Measurements from ENCODE around the gene KIT. TPM values are rescaled to one million over a fixed set of nuclear protein-coding genes. Genes with fewer than 3 reads are reported as not detected.

The KIT gene
- total and polyA plus RNA-seq, 2 experiments from 2014 or later, result 1.1 to 6.7 TPM

GRCh38 chr4:54658252-54659093, 716 bp downstream of the KIT start:
- peaks cover 12% of the 10 kb centered on the region; the same call in 1 of the 2 replicates for H3K27me3 ChIP-seq (replicated peaks; ENCODE audit: insufficient read depth)

DNA sequence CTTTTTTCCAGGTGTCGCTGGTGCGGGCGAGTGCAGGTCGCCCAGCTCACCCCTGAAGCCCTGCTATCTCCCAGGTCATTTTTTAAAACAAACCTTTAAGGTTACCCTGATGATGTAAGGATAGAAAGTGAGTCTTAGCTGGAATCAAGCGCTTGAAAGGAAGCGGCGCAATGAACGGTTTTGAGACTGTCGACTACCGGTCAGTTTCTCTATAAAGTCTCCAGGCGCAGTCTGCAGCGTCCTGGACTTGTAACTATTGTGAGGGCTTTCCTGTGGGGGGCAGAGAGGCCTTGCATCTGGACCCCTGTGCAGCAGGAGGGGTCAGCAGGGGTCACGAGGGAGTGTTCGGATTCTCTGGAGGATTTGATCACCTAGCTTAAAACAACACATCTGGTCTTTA, 1.6 kb downstream of the KIT start:
- Histone ChIP-seq H3K27me3 (replicated peaks; ENCODE audit: insufficient read depth) (peaks cover 12% of the 10 kb centered on the region; the same call in 1 of the 2 replicates), H3K9ac (peak overlapping the region; percentile 46; the same call in 1 of the 2 replicates), H3F3A (ENCODE audit: insufficient read depth) (peaks cover 37% of the 10 kb centered on the region), H3K4me2 (ENCODE audit: unreplicated experiment) (peak overlapping the region; percentile 78), H3K36me3 (ENCODE audit: low read depth) (no peaks in the 10 kb centered on the region), H3K27ac (no peak overlapping the region), H2AFZ (no peak overlapping the region), H3K9me2 (ENCODE audit: insufficient read depth) (no peaks in the 10 kb centered on the region), H3K79me2 (ENCODE audit: insufficient read depth) (no peaks in the 10 kb centered on the region), H3K4me3 (peak overlapping the region; percentile 71), H3K9me3 (ENCODE audit: low read depth) (no peaks in the 10 kb centered on the region), H3K4me1 (ENCODE audit: insufficient read depth) (peaks cover 28% of the 10 kb centered on the region), H4K20me1 (ENCODE audit: insufficient read depth) (no peaks in the 10 kb centered on the region)
- in situ Hi-C loops (cut with MboI), result no loop called here
- no peak for DNase-seq
- no peak for TF ChIP-seq EZH2phosphoT487 (IDR thresholded peaks at IDR 0.05; ENCODE audit: insufficient read depth, low read depth)
- no peak for TF ChIP-seq EZH2 (IDR thresholded peaks at IDR 0.05; ENCODE audit: insufficient read depth, poor library complexity, severe bottlenecking)
- 81% methylated on average over 14 of the region's 14 CpGs for WGBS, 2 experiments (ENCODE audit: low coverage in 1 of 2, low lambda C conversion rate in 2 of 2, missing lambda C conversion rate in 2 of 2)

More at GRCh38 chr4:54658252-54659093, 716 bp downstream of the KIT start:
- Histone ChIP-seq H3K79me2 (ENCODE audit: insufficient read depth) (no peaks in the 10 kb centered on the region), H3K27ac (no peak overlapping the region), H3K9ac (peak overlapping the region; percentile 46), H3K4me2 (ENCODE audit: unreplicated experiment) (peak overlapping the region; percentile 78), H3K36me3 (ENCODE audit: low read depth) (no peaks in the 10 kb centered on the region), H2AFZ (peak overlapping the region; percentile 70), H3K9me2 (ENCODE audit: insufficient read depth) (no peaks in the 10 kb centered on the region), H3K4me1 (ENCODE audit: insufficient read depth) (peaks cover 28% of the 10 kb centered on the region), H3K9me3 (ENCODE audit: low read depth) (no peaks in the 10 kb centered on the region), H4K20me1 (ENCODE audit: insufficient read depth) (no peaks in the 10 kb centered on the region), H3F3A (ENCODE audit: insufficient read depth) (peaks cover 37% of the 10 kb centered on the region), H3K4me3 (peak overlapping the region; percentile 71)
- TF ChIP-seq EZH2phosphoT487 (IDR thresholded peaks at IDR 0.05; ENCODE audit: insufficient read depth, low read depth) (no peak), EZH2 (IDR thresholded peaks at IDR 0.05; ENCODE audit: insufficient read depth, poor library complexity, severe bottlenecking) (no peak)
- 2% methylated on average over 66 to 71 of the region's 81 CpGs for WGBS, 2 experiments (ENCODE audit: low coverage in 1 of 2, low lambda C conversion rate in 2 of 2, missing lambda C conversion rate in 2 of 2)
- in situ Hi-C loops (cut with MboI), result no loop called here
- DNase-seq, result peak; percentile 67

DNA sequence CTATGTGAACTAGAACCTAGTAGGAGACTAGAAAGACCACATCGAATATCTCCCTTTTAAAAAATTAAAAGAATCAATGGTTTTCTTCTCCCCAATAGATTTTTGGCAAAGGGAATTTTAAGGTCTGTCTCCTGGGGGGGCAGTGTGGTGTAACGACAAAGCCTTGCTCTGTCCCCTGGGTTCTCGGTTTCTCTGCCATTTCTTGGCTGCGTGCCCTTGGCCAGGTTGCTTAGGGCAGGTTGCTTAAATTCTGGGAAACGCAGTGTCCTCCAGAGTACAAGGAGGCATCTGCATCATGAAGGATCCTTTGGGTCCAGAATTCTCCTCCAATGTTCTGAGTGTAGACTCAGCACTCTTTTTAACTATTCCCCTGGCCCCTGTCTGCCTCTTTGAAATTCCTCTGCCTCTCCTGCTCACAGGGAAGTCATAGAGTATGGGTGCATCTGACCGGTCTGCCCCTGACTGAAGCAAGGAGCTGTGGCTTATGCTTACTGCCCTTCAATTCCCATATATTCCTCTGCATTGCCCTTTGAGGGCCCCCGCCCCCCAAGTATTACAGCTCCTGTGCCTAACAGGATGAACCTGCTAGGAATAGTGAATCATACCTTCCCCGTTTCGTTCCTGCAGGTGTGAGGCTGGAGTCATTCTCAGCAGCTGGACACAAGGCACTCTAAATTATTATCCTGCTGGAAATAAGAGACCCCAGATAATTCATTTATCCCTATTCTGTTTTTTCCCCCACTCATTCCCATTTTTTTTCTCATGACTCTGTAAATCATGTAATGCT, 2.2 kb downstream of the KIT start:
- Histone ChIP-seq H3K9me3 (ENCODE audit: low read depth) (no peaks in the 10 kb centered on the region), H4K20me1 (ENCODE audit: insufficient read depth) (no peaks in the 10 kb centered on the region), H3K79me2 (ENCODE audit: insufficient read depth) (no peaks in the 10 kb centered on the region), H3K4me2 (ENCODE audit: unreplicated experiment) (peak overlapping the region; percentile 6), H3K9me2 (ENCODE audit: insufficient read depth) (no peaks in the 10 kb centered on the region), H3K27ac (peak overlapping the region; percentile 91), H3K4me3 (no peak overlapping the region), H2AFZ (no peak overlapping the region), H3K36me3 (ENCODE audit: low read depth) (no peaks in the 10 kb centered on the region), H3F3A (ENCODE audit: insufficient read depth) (peaks cover 37% of the 10 kb centered on the region), H3K4me1 (ENCODE audit: insufficient read depth) (peaks cover 28% of the 10 kb centered on the region), H3K9ac (no peak overlapping the region), H3K27me3 (replicated peaks; ENCODE audit: insufficient read depth) (peaks cover 12% of the 10 kb centered on the region; the same call in 1 of the 2 replicates)
- in situ Hi-C loops (cut with MboI), result no loop called here
- WGBS, 2 experiments (ENCODE audit: low coverage in 1 of 2, low lambda C conversion rate in 2 of 2, missing lambda C conversion rate in 2 of 2), result 84 to 85% methylated on average over 9 of the region's 9 CpGs
- TF ChIP-seq EZH2phosphoT487 (IDR thresholded peaks at IDR 0.05; ENCODE audit: insufficient read depth, low read depth) (no peak), EZH2 (IDR thresholded peaks at IDR 0.05; ENCODE audit: insufficient read depth, poor library complexity, severe bottlenecking) (no peak)
- DNase-seq, result no peak

- in situ Hi-C loops (cut with MboI), result no loop called here
- WGBS, 2 experiments (ENCODE audit: low coverage in 1 of 2, low lambda C conversion rate in 2 of 2, missing lambda C conversion rate in 2 of 2), result 45 to 53% methylated on average over 2 of the region's 2 CpGs
- H3F3A ChIP-seq (ENCODE audit: insufficient read depth), result peaks cover 37% of the 10 kb centered on the region
- H3K9ac ChIP-seq, result no peak overlapping the region
- H3K27ac ChIP-seq, result peak overlapping the region; percentile 91
- no peaks in the 10 kb centered on the region for H3K79me2 ChIP-seq (ENCODE audit: insufficient read depth)
- no peaks in the 10 kb centered on the region for H3K36me3 ChIP-seq (ENCODE audit: low read depth)
- peaks cover 12% of the 10 kb centered on the region; the same call in 1 of the 2 replicates for H3K27me3 ChIP-seq (replicated peaks; ENCODE audit: insufficient read depth)
- H4K20me1 ChIP-seq (ENCODE audit: insufficient read depth), result no peaks in the 10 kb centered on the region
- TF ChIP-seq EZH2 (IDR thresholded peaks at IDR 0.05; ENCODE audit: insufficient read depth, poor library complexity, severe bottlenecking), result no peak
- 0 out of 2 replicates have a peak, but pooled peaks have one; percentile 35 for TF ChIP-seq EZH2phosphoT487 (IDR thresholded peaks at IDR 0.05; ENCODE audit: insufficient read depth, low read depth)
- H3K4me2 ChIP-seq (ENCODE audit: unreplicated experiment), result peak overlapping the region; percentile 70
- H3K4me1 ChIP-seq (ENCODE audit: insufficient read depth), result peaks cover 28% of the 10 kb centered on the region
- no peaks in the 10 kb centered on the region for H3K9me2 ChIP-seq (ENCODE audit: insufficient read depth)
- DNase-seq, result peak; percentile 78
- no peak overlapping the region for H2AFZ ChIP-seq
- no peaks in the 10 kb centered on the region for H3K9me3 ChIP-seq (ENCODE audit: low read depth)
- H3K4me3 ChIP-seq, result 0 out of 2 replicates have a peak overlapping the region, but pooled peaks have one; percentile 1
Measured at GRCh38 chr4:54660591-54660990, 2.8 kb downstream of the KIT start.
